AG04450 (cell line): ENCODE measurements around the gene FOXC1. TPM values are rescaled to one million over a fixed set of nuclear protein-coding genes. Genes with fewer than 3 reads are reported as not detected.

ENCODE experiments used
- CTCF ChIA-PET: fragments of 300-600, 350-600 bp; formaldehyde crosslinking; extraction: SDS; loops from one replicate; lab custom pipeline; 2022; ENCODE audit warnings: antibody characterized with exemption, inconsistent platforms; lab: Charles Lee
- POLR2A ChIA-PET: fragments of 350-600 bp; formaldehyde crosslinking; extraction: SDS; loops from one replicate; lab custom pipeline; 2021; ENCODE audit warnings: antibody characterized with exemption, inconsistent platforms; lab: Yijun Ruan, JAX
- DNase-seq: peaks from one replicate; pipeline ENCODE4 v3.0.0-alpha.2; 2011; ENCODE audit warnings: low read depth, low spot score
- H3K27ac ChIP-seq: one replicate; pipeline ENCODE4 v1.5.1; 2012; ENCODE audit warnings: low read depth, low read length, control low read depth
- H3K27me3 ChIP-seq: one replicate; pipeline ENCODE4 v1.6.0; 2012; ENCODE audit warnings: low read length; ENCODE audit not compliant: control insufficient read depth, insufficient read depth
- H3K4me3 ChIP-seq: 2 replicates; pipeline ENCODE4 v1.5.1; 2011; ENCODE audit warnings: mild to moderate bottlenecking, low read depth, low read length, control low read depth
- H3K9me3 ChIP-seq: 2 replicates; pipeline ENCODE4 v1.5.1; 2012; ENCODE audit warnings: low read length; ENCODE audit not compliant: control insufficient read depth, insufficient read depth
- CTCF ChIP-seq: IDR thresholded peaks from 2 replicates; pipeline ENCODE4 v1.5.1; 2011; ENCODE audit warnings: low read depth, low read length, control low read depth, inconsistent platforms
- polyA plus RNA-seq: library from polyadenylated mRNA; depleted of rRNA; stranded (reverse); fragments of >200 nt; gene quantifications from 2 replicates; pipeline ENCODE4 v1.2.3, GENCODE V29; 2011

The FOXC1 gene
- polyA plus RNA-seq, 1 experiment: 3.7 TPM

- Histone ChIP-seq H3K27me3 (peaks cover 29% of the 10 kb centered on the region), H3K4me3 (no peak overlapping the region; the same call in 1 of the 2 replicates), H3K27ac (no peak overlapping the region), H3K9me3 (peaks cover 15% of the 10 kb centered on the region; the same call in 1 of the 2 replicates)
- DNase-seq: no peak
- no peak for TF ChIP-seq CTCF
- POLR2A ChIA-PET: no interaction called here
- CTCF ChIA-PET: interaction anchor here (0.5 to 1.2 kb wide), 4 partner anchors 23 to 481 kb away, joined by 4 to 11 read pairs (median 6); no protein-coding TSS in a partner anchor
Observed at GRCh38 chr6:1623769-1624057, 14.0 kb downstream of the FOXC1 start.

- peaks cover 10% of the 10 kb centered on the region; the same call in 1 of the 2 replicates for H3K9me3 ChIP-seq
- no peak overlapping the region for H3K27ac ChIP-seq
- CTCF ChIA-PET: interaction anchor here (0.5 to 1.2 kb wide), 6 partner anchors 23 to 480 kb away, joined by 4 to 11 read pairs (median 6); no protein-coding TSS in a partner anchor
- POLR2A ChIA-PET: no interaction called here
- H3K4me3 ChIP-seq: peak overlapping the region; percentile 69
- TF ChIP-seq CTCF: no peak
- H3K27me3 ChIP-seq: peaks cover 29% of the 10 kb centered on the region
- no peak for DNase-seq
Observed at GRCh38 chr6:1624058-1624850, 14.5 kb downstream of the FOXC1 start.

- peaks cover 27% of the 10 kb centered on the region for H3K27me3 ChIP-seq
- DNase-seq: no peak
- no peak overlapping the region for H3K27ac ChIP-seq
- H3K4me3 ChIP-seq: peak overlapping the region; percentile 69
- no peak for TF ChIP-seq CTCF
- ChIA-PET CTCF (interaction anchor here (0.6 to 1.2 kb wide), 5 partner anchors 14 to 479 kb away, joined by 3 to 11 read pairs (median 4); no protein-coding TSS in a partner anchor), POLR2A (no interaction called here)
- H3K9me3 ChIP-seq: peaks cover 5% of the 10 kb centered on the region; the same call in 1 of the 2 replicates
Observed at GRCh38 chr6:1624851-1625781, 15.4 kb downstream of the FOXC1 start.

- peaks cover 24% of the 10 kb centered on the region for H3K27me3 ChIP-seq
- H3K27ac ChIP-seq: no peak overlapping the region
- H3K4me3 ChIP-seq: no peak overlapping the region
- H3K9me3 ChIP-seq: no peaks in the 10 kb centered on the region; the same call in 1 of the 2 replicates
- CTCF ChIA-PET: interaction anchor here (0.6 to 1.2 kb wide), 4 partner anchors 11 to 478 kb away, joined by 3 to 4 read pairs (median 4); no protein-coding TSS in a partner anchor
- POLR2A ChIA-PET: no interaction called here
- DNase-seq: no peak
- TF ChIP-seq CTCF: no peak
Observed at GRCh38 chr6:1625794-1626435, 16.2 kb downstream of the FOXC1 start.
